Right lobe of liver (tissue), 6 donors: ENCODE results near the gene DOCK7. TPM values are rescaled to one million over a fixed set of nuclear protein-coding genes. Genes with fewer than 3 reads are reported as not detected.

ENCODE experiments used
- ATAC-seq, 4 donors: fragments of 200-7000 bp; cut with Tn5 transposase; one replicate each; pipeline ENCODE4 v1.9.1; 2020; ENCODE audit warnings: mild to moderate bottlenecking in 4 of 4, moderate library complexity in 4 of 4
- DNase-seq, 3 donors: peaks; one replicate each; pipeline ENCODE4 v3.0.0-alpha.2; 2020
- H3K27ac ChIP-seq, 3 donors: fragments of 200-600 bp; one replicate each; pipeline ENCODE4 v1.8.0; 2022
- H3K27me3 ChIP-seq, 2 donors: fragments of 200-600 bp; one replicate each; pipeline ENCODE4 v1.8.0; 2022
- H3K36me3 ChIP-seq, 4 donors: fragments of 200-600 bp; sonication (generic) in 1 of 4; one replicate each; pipeline versions ENCODE4 v1.5.1 to v1.8.0; 2017 to 2022; ENCODE audit warnings: control low read depth in 1 of 4
- H3K4me1 ChIP-seq, 4 donors: fragments of 200-600 bp; sonication (generic) in 1 of 4; one replicate each; pipeline versions ENCODE4 v1.5.1 to v1.8.0; 2017 to 2022; ENCODE audit warnings: control low read depth in 1 of 4
- H3K4me3 ChIP-seq, 3 donors: fragments of 200-600 bp; one replicate each; pipeline ENCODE4 v1.8.0; 2022
- H3K9me3 ChIP-seq, 4 donors: fragments of 200-600 bp; sonication (generic) in 1 of 4; one replicate each; pipeline versions ENCODE4 v1.5.1 to v1.8.0; 2017 to 2022; ENCODE audit warnings: control low read depth in 1 of 4
- CTCF ChIP-seq, 4 donors: fragments of 200-600 bp in 3 of 4; fragments of 450-650 bp in 1 of 4; IDR thresholded peaks; one replicate each; pipeline versions ENCODE4 v1.5.1 to v1.8.0; 2016 to 2022; ENCODE audit warnings: antibody characterized with exemption in 4 of 4, mild to moderate bottlenecking in 2 of 4
- POLR2A ChIP-seq: fragments of 450-650 bp; IDR thresholded peaks from one replicate; pipeline ENCODE4 v1.6.1; 2017; ENCODE audit warnings: antibody characterized with exemption, mild to moderate bottlenecking
- WGBS: methylation state at CpG from one replicate; pipeline ENCODE4 v1.1.6; 2018; ENCODE audit warnings: low coverage, low lambda C conversion rate; ENCODE audit not compliant: insufficient coverage; ENCODE audit errors: missing lambda C conversion rate; 5-methylcytosine and 5-hydroxymethylcytosine counted together
- intact Hi-C, 2 donors: fragments of 100-400 bp; cut with DNase I; formaldehyde crosslinking; loops; one replicate each; pipeline versions ENCODE4 v1.11.2 to v1.14.1; 2022
- total RNA-seq, 6 experiments: library from RNA; depleted of rRNA in 2 of 6; stranded (reverse); fragments of >200 nt in 2 of 6; fragmentation: NEBNext Ultra II Directional in 3 of 6; extraction: Animal tissue kit (Norgen Biotek cat#: 25700) in 3 of 6; gene quantifications; one replicate each; pipeline versions ENCODE4 v1.1.0 to v1.2.4, GENCODE V29; 2016 to 2023
- donor health status: DM: no; HTN: yes; CAD: no.
- donor health status: DM: no; HTN: no; CAD: no.
- donor health status: DM: no; HTN: no; CAD: no.
- donor health status: DM: no; HTN: yes; CAD: no.
- donor health status: DM: no; HTN: yes; CAD: no.

DOCK7 gene
- total RNA-seq, 6 experiments from 2014 or later, result 14.1 to 28.4 (median 20.1) TPM

GRCh38 chr1:62462370-62462769, 225.8 kb downstream of the DOCK7 start:
- intact Hi-C loops, result no loop called here
- 80% methylated on average over 3 of the region's 3 CpGs for WGBS
- no peaks in the 10 kb centered on the region for H3K4me1 ChIP-seq
- H3K4me3 ChIP-seq, result no peak overlapping the region
- H3K27ac ChIP-seq, result no peak overlapping the region
- TF ChIP-seq CTCF (IDR thresholded peaks at IDR 0.05), result no peak
- TF ChIP-seq POLR2A, result no peak
- DNase-seq, result no peak
- H3K9me3 ChIP-seq, result no peaks in the 10 kb centered on the region
- no peak for ATAC-seq
- H3K27me3 ChIP-seq, result no peaks in the 10 kb centered on the region
- peaks cover 0 to 5% (median 0%) of the 10 kb centered on the region in 4 donors for H3K36me3 ChIP-seq

GRCh38 chr1:62457955-62458354, 230.2 kb downstream of the DOCK7 start:
- ATAC-seq (no peak), DNase-seq (no peak)
- 72% methylated on average over 2 of the region's 7 CpGs for WGBS
- no peak overlapping the region for H3K4me3 ChIP-seq
- no peaks in the 10 kb centered on the region for H3K9me3 ChIP-seq
- no peak overlapping the region for H3K27ac ChIP-seq
- H3K36me3 ChIP-seq, result peaks cover 0 to 13% (median 4%) of the 10 kb centered on the region in 4 donors
- no peak for TF ChIP-seq POLR2A
- no peak for TF ChIP-seq CTCF (IDR thresholded peaks at IDR 0.05)
- H3K4me1 ChIP-seq, result no peaks in the 10 kb centered on the region
- intact Hi-C loops, result no loop called here
- no peaks in the 10 kb centered on the region for H3K27me3 ChIP-seq

DNA sequence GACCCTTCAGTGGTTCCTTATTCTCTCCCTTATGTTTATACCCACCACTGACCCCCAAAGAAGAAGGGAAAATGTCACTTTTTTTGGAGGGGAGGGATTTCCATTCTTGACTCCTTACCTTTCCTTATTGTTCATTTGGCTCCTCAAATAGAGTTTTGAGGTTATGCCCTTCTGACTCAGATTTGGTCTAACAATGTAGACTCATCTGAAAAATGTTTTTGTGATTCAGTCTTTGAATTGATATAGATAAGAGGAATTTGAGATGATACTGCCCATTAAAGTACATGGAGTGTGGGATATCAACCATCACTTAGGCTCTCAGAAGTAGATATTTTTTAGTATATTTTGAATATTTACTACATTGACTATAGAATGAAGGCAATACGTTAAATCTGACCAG, 235.2 kb downstream of the DOCK7 start:
- TF ChIP-seq POLR2A (no peak), CTCF (IDR thresholded peaks at IDR 0.05) (no peak)
- Histone ChIP-seq H3K4me3 (no peak overlapping the region), H3K27me3 (no peaks in the 10 kb centered on the region), H3K36me3 (peaks cover 0 to 35% (median 10%) of the 10 kb centered on the region in 4 donors), H3K4me1 (no peaks in the 10 kb centered on the region), H3K9me3 (no peaks in the 10 kb centered on the region), H3K27ac (no peak overlapping the region)
- DNase-seq, result no peak
- 93% methylated on average over 1 of the region's 1 CpG for WGBS
- intact Hi-C loops, result no loop called here
- no peak for ATAC-seq

DNA sequence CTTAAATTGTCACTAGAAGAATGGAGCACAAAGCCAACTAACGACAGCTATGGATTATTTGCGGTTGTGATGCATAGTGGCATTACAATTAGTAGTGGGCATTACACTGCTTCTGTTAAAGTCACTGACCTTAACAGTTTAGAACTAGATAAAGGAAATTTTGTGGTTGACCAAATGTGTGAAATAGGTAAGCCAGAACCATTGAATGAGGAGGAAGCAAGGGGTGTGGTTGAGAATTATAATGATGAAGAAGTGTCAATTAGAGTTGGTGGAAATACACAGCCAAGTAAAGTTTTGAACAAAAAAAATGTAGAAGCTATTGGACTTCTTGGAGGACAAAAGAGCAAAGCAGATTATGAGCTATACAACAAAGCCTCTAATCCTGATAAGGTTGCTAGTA, 237.9 kb downstream of the DOCK7 start:
- no peak for TF ChIP-seq CTCF (IDR thresholded peaks at IDR 0.05)
- no peak for TF ChIP-seq POLR2A
- no peaks in the 10 kb centered on the region for H3K4me1 ChIP-seq
- ATAC-seq, result no peak
- no peak overlapping the region for H3K27ac ChIP-seq
- 90% methylated on average over 2 of the region's 2 CpGs for WGBS
- H3K36me3 ChIP-seq, result peaks cover 0 to 43% (median 9%) of the 10 kb centered on the region in 4 donors
- H3K27me3 ChIP-seq, result no peaks in the 10 kb centered on the region
- no peaks in the 10 kb centered on the region for H3K9me3 ChIP-seq
- intact Hi-C loops, result no loop called here
- H3K4me3 ChIP-seq, result no peak overlapping the region
- no peak for DNase-seq
